Kidney capillary endothelial cell (primary cell): ENCODE data around the gene DUS2.
"Not testable (repeated sequence)": the region's sequence is repeated elsewhere in the genome, so short reads cannot be mapped to it uniquely, and the experiment has no call there.

ENCODE experiments used
- DNase-seq: peaks from one replicate; pipeline ENCODE4 v3.0.0-alpha.2; 2018; ENCODE audit warnings: low spot score

DUS2 gene

DNA sequence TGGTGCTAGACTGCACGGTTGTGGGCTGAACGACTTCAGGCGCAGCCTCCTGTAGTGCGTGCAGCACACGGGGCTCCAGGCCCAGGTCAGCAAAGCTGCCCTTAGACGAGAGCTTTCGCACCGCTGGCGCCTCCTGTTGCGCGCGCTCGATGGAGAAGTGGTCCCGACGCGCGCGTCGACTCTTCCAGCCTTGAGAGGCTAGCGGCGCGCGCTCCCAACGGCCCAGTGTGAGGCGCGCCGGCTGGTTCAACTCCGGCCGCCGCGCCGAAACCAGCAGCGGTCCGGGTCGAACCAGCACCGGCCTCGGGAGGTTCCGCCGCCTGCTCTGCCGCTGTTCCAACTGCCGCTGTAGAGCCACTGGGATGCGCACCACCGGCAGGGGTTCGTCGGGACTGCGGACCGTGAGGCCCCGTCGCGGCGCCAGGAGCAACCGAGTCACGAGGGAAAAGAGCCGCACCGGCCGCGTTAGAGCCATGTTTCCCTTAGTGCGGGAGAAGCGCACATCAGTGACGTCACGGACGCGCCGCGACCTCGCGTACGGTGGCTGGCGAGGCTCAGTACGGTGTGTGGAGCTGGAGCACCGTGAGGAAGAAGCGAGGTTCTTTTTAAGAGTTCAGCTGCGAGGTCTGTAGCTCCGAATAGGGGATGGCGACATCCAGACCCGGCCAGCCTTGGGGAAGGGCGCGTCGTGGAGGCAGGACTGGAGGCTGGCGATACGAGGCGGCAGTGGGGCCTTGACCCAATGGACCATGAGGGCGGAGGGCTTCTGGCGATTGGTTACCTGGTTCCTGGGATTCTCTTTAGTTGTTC is at the start of gene DUS2, which contains the start of gene DDX28:
Gene DUS2 (plus strand): TSS at position 557 of the 810 bp plus-strand sequence. CDS start 14,740 bp downstream, outside the sequence.
Gene DDX28 (minus strand): TSS at position 505 of the 810 bp plus-strand sequence. CDS start 30 bp downstream, at position 475.
- DNase-seq, result peak; percentile 83

DNA sequence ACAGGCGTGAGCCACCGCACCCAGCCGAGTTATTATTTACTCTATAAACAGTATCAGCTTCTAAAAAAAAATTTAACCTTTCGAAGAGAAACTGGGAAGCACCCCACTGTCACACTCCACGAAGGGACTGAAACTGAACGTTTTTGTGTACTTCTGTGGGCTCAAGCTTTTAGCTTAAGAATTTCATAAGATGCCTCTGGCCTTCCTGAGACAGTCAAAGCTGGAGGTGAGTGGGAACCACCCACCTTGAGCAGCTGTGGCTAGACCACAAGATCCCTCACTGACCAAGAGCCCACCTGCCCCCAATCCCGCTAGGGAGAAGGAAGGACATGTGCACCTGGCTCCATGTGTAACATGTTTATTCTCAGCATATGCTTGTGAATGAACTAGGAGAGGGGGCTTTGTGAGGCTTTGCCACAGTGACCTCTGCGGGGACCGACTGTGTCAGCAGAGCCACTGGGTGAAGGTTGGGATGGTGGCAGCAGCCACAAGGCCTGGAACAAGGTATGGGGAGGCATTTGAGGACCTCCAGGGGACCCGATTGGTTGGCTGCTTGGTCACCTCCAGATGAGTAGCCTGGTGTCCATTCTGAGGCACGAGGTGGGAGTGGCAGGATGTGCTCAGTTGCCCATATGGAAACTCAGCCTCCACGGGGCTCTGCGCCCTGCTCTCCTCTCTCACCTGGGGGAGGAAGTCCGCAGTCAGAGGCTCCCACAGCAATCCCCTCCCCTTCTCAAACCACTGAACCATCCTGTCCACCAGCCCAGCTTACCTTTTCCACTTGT is 47.6 kb upstream of the DUS2 start:
- DNase-seq, result no peak

DNA sequence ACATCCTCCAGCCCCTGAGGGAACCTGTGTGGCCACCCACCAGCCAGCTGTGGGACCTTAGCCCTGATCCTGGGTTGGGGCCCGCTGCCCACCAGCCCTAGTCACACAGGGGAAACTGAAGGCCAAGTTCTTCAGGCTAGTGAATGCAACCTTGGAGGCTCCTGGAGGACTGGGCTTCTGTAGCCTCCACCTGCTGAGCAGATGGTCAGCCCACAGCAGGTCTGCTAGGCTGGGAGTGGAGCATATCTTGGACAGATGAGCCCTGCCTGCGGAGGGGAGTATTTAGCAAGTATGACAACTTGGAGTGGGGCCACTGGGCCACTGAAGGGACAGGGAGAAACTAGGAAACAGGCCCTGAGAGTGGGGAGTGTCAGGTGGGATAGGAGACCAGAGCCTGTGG is 46.9 kb upstream of the DUS2 start:
- no peak for DNase-seq

DNA sequence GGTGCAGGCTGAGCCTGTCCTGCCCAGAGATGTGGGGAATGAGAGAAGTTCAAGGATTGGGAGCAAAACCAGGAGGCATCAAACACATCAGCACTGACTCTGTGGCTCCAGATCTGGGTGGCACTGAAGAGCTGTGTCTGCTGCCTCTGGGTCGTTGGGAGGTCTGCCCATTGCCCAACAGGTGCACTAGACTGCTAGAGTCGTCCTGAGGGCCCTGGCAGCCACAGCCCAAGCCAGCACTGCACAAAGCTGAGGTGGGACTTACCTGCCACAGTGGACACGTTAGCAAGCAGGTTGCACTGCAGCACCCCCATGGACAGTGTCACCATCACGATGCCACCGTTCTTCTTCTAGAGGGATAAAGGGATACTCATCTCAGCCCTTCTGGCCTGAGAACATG is 46.1 kb upstream of the DUS2 start:
- no peak for DNase-seq

DNA sequence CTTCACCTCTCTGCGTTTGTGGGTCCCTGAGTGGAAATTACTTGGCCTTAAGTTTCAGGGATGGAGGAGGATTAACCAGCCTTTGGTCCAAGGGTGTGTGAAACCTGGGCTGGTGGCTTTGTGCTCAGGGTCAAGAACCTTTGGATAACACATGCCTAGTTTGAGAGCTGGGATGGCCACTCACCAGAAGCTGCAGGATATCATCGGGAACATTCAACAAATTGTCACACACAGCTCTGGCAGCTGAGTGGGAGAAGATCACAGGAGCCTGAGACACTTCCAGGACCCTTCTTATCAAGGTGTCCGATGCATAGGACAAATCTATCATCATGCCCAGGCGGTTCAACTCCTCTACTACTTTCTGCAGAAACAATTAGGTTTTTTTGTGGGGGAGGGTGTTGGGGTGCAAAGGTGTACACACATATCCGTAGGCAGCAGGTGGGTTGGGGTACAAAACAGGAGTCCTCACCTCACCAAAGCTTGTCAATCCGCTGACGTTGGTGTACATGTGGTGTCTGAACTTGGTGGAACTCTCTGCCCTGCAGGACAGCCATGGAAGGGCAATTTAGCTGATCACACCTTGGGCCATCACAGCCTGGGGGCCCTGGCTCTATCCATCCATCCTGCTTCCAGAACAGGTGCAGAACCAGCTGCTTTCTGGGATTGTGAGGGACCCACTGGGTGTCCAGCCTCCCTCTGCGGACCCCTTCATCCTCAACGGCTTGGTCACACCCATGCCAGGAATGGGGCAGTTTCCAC is 45.4 kb upstream of the DUS2 start:
- no peak for DNase-seq

DNA sequence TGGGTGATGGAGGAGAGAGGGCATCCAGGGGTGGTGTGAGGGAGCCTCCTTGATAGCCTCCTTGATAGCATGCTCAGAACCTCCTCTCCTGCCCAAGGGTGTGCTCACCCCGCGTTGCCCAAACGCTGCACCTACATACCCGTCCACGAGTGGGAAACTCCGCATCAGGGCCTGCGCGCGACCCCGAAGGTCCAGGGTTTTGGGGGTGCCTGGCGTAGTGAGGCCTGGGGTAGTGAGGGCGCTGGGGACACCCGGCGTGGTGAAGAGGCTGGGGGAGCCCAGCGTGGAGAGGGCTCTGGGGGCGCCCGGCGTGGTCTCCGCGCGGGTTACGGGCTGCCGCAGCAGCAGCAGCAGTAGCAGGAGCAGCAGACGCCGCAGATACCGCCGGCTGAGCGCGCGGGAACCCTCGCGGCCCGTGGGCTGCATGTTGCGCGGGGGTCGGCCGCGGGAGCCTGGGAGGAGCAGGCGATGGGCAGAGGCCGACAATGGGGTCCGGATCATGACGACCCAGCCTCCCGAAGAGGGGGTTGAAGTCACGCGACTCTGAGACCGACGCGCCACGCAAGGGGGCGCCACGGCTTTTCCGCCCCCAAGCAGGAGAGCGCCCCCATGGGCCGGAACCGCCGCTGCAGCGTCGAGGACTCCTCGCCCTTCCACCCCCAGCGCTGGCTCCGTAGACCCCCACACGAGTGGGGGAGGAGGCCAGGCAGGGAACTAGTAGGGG is 43.0 kb upstream of the DUS2 start, which contains the start of gene DPEP3:
Gene DPEP3 (minus strand): TSS at position 545 of the 724 bp plus-strand sequence. CDS start 119 bp downstream, at position 426.
- DNase-seq, result no peak

- DNase-seq, result no peak
Measured at GRCh38 chr16:67982011-67982696, 40.9 kb upstream of the DUS2 start.

GRCh38 chr16:67986949-67987348 is 36.1 kb upstream of the DUS2 start:
- DNase-seq, result no peak

DNA sequence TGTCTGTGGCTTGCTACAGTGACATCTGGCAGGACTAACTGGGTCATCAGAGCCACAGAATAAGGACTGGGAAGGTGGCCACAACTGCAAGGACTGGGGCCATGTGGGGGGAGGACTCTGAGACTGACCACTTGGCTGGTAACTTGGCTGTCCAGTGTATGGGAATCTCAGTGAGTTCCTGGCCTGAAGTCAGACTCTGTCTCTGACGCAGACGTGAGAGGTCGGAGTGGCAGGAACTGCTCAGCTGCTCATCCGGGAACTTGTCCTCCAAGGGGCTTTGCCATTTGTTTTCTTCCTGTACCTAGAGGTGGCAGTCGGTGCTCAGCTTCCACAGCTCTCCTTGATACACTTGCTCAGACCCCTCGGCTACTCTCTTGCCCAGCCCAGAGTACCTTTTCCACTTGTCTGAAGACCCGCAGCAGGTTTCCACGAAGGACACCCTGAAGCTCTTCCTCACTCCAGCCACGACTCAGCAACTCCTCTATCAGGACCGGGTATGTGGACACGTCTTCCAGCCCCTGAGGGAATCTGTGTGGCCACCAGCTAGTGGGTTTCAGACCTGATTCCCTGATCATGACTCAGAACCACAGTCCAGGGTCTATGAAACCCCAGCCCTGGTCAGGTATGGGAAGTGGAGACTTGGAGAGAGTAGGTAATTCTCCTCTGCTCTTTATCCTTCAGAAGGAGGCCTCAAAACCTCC is 35.5 kb upstream of the DUS2 start:
- peak; percentile 47 for DNase-seq

DNA sequence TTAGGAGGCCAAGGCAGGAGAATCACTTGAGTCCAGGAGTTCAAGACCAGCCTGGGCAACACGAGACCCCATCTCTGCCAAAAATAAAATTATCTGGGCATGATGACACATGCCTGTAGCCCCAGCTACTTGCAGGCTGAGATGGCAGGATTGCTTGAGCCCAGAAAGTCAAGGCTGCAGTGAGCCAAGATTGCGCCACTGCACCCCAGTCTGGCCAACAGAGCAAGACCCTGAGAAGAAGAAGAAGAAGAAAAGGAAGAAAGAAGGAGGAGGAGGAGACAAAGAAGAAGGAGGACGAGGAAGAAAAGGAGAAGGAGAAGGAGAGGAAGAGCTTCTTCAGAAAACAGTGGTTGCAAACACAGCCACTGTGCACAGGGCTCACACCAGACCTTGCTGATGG is 34.4 kb upstream of the DUS2 start:
- no peak for DNase-seq

GRCh38 chr16:67989322-67990017 is 33.6 kb upstream of the DUS2 start:
- no peak for DNase-seq

DNA sequence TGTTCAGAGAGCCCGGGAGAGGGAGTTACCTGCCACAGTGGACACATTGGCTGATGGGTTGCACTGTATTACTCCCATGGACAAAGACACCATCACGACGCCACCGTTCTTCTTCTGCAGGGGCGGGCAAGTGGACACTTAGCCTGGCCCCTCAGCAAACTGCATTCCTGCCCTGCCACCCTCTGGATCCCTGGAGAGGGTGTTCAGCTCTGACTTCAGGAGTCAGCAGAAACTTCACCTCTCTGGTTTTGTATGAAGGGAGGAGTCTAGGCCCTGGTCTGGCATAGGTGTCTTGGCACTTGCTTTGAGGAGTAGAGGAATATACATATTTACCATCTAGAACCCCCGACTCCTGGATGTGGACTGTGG is 33.1 kb upstream of the DUS2 start:
- DNase-seq, result no peak

DNA sequence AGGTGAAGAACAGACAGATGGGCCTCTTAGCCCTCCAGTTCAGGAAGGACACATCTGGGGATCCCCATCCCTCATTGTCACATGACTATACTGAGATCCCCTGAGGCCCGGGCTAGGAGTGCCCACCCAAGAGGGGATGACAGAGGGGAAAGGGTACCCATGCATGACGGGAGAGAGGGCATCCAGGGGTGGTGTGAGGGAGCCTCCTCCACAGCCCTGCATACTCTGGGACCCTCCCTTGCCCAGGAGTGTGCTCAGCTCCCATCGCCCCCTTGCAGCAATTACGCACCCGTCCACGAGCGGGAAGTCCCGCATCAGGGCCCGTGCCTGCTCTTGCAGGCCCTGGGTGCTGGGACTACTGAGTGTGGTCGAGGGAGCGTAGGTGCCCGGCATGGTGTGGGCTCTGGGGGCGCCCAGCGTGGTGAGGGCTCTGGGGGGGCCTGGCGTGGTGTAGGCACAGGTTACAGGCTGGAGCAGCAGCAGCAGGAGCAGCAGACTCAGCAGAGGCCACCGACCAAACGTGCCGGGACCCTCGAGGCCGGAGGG is 30.4 kb upstream of the DUS2 start:
- no peak for DNase-seq

GRCh38 chr16:67993207-67994039 is 29.7 kb upstream of the DUS2 start:
- peak; percentile 74 for DNase-seq

GRCh38 chr16:67994040-67994408 is 29.1 kb upstream of the DUS2 start:
- DNase-seq, result not testable (repeated sequence)

DNA sequence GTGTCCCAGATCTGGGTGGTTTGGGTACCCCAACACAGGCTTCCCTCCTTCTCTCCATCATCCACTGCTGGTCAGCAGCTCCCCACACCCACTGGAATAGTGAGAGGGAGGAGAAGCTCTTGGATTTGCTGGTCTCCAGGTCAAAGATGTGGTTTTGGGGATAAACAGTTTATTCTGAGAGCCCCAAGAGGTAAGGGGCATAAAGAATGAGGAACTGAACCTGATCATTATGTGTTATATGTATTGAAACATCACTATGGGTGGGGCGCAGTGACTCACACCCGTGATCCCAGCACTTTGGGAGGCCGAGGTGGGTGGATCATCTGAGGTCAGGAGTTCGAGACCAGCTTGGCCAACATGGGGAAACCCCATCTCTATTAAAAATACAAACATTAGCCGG is 27.7 kb upstream of the DUS2 start:
- DNase-seq, result no peak

DNA sequence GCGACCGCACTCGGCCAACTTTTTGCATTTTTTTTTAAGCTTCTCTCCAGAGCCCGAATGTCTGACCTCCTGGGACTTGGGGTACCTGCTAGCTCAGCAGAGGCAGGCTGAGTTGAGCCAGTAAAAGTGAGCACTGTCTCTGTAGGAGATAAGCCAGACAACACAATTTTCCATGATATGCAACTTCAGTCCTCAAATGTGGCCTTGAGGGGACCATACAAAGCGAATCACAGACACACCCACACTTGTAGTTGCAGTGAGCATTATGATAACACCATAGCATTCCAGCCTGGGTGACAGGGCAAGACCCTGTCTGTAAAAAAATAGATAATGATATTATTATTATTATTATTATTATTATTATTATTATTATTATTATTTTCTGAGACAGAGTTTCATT is 26.4 kb upstream of the DUS2 start:
- DNase-seq, result no peak

DNA sequence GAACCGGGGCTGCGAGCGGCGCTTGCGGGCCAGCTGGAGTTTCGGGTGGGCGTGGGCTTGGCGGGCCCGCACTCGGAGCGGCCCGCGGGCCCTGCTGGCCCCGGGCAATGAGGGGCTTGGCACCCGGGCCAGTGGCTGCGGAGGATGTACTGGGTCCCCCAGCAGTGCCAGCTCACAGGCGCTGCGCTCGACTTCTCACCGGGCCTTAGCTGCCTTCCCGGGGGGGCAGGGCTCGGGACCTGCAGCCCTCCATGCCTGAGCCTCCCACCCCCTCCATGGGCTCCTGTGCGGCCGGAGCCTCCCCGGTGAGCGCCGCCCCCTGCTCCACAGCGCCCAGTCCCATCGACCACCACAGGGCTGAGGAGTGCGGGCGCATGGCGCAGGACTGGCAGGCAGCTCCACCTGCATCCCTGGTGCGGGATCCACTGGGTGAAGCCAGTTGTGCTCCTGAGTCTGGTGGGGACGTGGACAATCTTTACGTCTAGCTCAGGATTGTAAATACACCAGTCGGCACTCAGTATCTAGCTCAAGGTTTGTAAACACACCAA is 24.8 kb upstream of the DUS2 start:
- DNase-seq, result not testable (repeated sequence)
